ENCODE results near the gene ARHGEF2. TPM values are rescaled to one million over a fixed set of nuclear protein-coding genes. Genes with fewer than 3 reads are reported as not detected.

The ARHGEF2 gene
- total and polyA plus RNA-seq, 2 of the 13 experiments (the other 11 are each of a cell fraction or from before 2014, with no cell fraction given): 16.1 to 32.1 TPM

DNA sequence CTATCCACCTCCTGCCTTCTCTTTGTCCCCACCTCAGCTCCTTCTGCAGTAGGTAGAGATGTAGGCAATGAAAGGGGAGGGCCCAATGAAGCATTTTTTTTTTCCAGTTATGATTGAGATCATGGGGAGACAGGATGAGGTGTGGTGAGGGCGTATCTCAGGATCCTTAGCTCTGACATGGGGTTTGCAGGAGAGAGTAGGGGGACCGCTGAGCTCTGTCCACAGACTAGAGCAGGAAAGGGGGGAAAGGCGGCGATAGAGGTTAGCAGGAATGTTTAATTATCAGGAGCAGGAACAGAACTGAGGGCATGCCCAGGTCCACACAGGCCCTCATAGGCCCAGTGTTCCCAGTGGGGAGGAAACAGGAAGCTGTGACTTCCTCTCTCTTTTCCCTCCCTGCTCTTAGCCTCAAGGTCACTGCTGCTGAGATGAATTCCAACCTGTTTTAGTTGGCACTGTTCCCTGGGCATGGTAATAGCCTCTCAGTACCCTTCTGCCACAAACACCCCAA, 37.8 kb downstream of the ARHGEF2 start (continued):
- TF ChIP-seq, protein P1, sequence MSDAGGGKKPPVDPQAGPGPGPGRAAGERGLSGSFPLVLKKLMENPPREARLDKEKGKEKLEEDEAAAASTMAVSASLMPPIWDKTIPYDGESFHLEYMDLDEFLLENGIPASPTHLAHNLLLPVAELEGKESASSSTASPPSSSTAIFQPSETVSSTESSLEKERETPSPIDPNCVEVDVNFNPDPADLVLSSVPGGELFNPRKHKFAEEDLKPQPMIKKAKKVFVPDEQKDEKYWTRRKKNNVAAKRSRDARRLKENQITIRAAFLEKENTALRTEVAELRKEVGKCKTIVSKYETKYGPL (CRISPR knock-in tag; IDR thresholded peaks at IDR 0.05): no peak
- TF ChIP-seq ZNF816 (CRISPR knock-in tag; IDR thresholded peaks at IDR 0.05; ENCODE audit: borderline replicate concordance) (peak; percentile 34; the same call in 1 of the 2 replicates), HMG20B (CRISPR knock-in tag; conservative IDR thresholded peaks at IDR 0.05) (no peak), IRF2 (CRISPR knock-in tag; IDR thresholded peaks at IDR 0.05) (peak; percentile 60; the same call in 1 of the 2 replicates), FOXK2 (IDR thresholded peaks at IDR 0.05) (no peak), MEIS2 (CRISPR knock-in tag; IDR thresholded peaks at IDR 0.05) (0 out of 2 replicates have a peak, but pooled peaks have one; percentile 22), ZNF282 (IDR thresholded peaks at IDR 0.05; ENCODE audit: partially characterized antibody) (no peak), MAFK (conservative IDR thresholded peaks at IDR 0.05 in 1 of 2, IDR thresholded peaks at IDR 0.05 in 1 of 2; ENCODE audit: low read length in 2 of 2) (no peak), NFE2L1 (CRISPR knock-in tag; IDR thresholded peaks at IDR 0.05; ENCODE audit: borderline replicate concordance) (no peak), ZNF709 (CRISPR knock-in tag; IDR thresholded peaks at IDR 0.05) (no peak; the same call in 1 of the 2 replicates)
- TF ChIP-seq, protein P2, sequence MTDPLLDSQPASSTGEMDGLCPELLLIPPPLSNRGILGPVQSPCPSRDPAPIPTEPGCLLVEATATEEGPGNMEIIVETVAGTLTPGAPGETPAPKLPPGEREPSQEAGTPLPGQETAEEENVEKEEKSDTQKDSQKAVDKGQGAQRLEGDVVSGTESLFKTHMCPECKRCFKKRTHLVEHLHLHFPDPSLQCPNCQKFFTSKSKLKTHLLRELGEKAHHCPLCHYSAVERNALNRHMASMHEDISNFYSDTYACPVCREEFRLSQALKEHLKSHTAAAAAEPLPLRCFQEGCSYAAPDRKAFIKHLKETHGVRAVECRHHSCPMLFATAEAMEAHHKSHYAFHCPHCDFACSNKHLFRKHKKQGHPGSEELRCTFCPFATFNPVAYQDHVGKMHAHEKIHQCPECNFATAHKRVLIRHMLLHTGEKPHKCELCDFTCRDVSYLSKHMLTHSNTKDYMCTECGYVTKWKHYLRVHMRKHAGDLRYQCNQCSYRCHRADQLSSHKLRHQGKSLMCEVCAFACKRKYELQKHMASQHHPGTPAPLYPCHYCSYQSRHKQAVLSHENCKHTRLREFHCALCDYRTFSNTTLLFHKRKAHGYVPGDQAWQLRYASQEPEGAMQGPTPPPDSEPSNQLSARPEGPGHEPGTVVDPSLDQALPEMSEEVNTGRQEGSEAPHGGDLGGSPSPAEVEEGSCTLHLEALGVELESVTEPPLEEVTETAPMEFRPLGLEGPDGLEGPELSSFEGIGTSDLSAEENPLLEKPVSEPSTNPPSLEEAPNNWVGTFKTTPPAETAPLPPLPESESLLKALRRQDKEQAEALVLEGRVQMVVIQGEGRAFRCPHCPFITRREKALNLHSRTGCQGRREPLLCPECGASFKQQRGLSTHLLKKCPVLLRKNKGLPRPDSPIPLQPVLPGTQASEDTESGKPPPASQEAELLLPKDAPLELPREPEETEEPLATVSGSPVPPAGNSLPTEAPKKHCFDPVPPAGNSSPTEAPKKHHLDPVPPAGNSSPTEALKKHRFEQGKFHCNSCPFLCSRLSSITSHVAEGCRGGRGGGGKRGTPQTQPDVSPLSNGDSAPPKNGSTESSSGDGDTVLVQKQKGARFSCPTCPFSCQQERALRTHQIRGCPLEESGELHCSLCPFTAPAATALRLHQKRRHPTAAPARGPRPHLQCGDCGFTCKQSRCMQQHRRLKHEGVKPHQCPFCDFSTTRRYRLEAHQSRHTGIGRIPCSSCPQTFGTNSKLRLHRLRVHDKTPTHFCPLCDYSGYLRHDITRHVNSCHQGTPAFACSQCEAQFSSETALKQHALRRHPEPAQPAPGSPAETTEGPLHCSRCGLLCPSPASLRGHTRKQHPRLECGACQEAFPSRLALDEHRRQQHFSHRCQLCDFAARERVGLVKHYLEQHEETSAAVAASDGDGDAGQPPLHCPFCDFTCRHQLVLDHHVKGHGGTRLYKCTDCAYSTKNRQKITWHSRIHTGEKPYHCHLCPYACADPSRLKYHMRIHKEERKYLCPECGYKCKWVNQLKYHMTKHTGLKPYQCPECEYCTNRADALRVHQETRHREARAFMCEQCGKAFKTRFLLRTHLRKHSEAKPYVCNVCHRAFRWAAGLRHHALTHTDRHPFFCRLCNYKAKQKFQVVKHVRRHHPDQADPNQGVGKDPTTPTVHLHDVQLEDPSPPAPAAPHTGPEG (CRISPR knock-in tag; IDR thresholded peaks at IDR 0.05): no peak
- TF ChIP-seq, protein P3, sequence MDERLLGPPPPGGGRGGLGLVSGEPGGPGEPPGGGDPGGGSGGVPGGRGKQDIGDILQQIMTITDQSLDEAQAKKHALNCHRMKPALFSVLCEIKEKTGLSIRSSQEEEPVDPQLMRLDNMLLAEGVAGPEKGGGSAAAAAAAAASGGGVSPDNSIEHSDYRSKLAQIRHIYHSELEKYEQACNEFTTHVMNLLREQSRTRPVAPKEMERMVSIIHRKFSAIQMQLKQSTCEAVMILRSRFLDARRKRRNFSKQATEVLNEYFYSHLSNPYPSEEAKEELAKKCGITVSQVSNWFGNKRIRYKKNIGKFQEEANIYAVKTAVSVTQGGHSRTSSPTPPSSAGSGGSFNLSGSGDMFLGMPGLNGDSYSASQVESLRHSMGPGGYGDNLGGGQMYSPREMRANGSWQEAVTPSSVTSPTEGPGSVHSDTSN (CRISPR knock-in tag; IDR thresholded peaks at IDR 0.05): no peak
- TF ChIP-seq, protein P4, sequence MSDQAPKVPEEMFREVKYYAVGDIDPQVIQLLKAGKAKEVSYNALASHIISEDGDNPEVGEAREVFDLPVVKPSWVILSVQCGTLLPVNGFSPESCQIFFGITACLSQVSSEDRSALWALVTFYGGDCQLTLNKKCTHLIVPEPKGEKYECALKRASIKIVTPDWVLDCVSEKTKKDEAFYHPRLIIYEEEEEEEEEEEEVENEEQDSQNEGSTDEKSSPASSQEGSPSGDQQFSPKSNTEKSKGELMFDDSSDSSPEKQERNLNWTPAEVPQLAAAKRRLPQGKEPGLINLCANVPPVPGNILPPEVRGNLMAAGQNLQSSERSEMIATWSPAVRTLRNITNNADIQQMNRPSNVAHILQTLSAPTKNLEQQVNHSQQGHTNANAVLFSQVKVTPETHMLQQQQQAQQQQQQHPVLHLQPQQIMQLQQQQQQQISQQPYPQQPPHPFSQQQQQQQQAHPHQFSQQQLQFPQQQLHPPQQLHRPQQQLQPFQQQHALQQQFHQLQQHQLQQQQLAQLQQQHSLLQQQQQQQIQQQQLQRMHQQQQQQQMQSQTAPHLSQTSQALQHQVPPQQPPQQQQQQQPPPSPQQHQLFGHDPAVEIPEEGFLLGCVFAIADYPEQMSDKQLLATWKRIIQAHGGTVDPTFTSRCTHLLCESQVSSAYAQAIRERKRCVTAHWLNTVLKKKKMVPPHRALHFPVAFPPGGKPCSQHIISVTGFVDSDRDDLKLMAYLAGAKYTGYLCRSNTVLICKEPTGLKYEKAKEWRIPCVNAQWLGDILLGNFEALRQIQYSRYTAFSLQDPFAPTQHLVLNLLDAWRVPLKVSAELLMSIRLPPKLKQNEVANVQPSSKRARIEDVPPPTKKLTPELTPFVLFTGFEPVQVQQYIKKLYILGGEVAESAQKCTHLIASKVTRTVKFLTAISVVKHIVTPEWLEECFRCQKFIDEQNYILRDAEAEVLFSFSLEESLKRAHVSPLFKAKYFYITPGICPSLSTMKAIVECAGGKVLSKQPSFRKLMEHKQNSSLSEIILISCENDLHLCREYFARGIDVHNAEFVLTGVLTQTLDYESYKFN (CRISPR knock-in tag; conservative IDR thresholded peaks at IDR 0.05): peak; percentile 74
- TF ChIP-seq, protein P5, sequence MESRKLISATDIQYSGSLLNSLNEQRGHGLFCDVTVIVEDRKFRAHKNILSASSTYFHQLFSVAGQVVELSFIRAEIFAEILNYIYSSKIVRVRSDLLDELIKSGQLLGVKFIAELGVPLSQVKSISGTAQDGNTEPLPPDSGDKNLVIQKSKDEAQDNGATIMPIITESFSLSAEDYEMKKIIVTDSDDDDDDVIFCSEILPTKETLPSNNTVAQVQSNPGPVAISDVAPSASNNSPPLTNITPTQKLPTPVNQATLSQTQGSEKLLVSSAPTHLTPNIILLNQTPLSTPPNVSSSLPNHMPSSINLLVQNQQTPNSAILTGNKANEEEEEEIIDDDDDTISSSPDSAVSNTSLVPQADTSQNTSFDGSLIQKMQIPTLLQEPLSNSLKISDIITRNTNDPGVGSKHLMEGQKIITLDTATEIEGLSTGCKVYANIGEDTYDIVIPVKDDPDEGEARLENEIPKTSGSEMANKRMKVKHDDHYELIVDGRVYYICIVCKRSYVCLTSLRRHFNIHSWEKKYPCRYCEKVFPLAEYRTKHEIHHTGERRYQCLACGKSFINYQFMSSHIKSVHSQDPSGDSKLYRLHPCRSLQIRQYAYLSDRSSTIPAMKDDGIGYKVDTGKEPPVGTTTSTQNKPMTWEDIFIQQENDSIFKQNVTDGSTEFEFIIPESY (CRISPR knock-in tag; IDR thresholded peaks at IDR 0.05): peak; percentile 24; the same call in 1 of the 2 replicates
- TF ChIP-seq, protein P6, sequence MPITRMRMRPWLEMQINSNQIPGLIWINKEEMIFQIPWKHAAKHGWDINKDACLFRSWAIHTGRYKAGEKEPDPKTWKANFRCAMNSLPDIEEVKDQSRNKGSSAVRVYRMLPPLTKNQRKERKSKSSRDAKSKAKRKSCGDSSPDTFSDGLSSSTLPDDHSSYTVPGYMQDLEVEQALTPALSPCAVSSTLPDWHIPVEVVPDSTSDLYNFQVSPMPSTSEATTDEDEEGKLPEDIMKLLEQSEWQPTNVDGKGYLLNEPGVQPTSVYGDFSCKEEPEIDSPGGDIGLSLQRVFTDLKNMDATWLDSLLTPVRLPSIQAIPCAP (CRISPR knock-in tag; IDR thresholded peaks at IDR 0.05; ENCODE audit: low read depth): no peak

Data from HepG2 (cell line).